SHP77 (cell line): ENCODE results near the gene CNIH2.
"Not testable (repeated sequence)": the region's sequence is repeated elsewhere in the genome, so short reads cannot be mapped to it uniquely, and the experiment has no call there.

Source experiments
- DNase-seq, 2 experiments: peaks; one replicate each; lab custom pipeline; 2025; lab: John Stamatoyannopoulos, UW

Gene CNIH2

DNA sequence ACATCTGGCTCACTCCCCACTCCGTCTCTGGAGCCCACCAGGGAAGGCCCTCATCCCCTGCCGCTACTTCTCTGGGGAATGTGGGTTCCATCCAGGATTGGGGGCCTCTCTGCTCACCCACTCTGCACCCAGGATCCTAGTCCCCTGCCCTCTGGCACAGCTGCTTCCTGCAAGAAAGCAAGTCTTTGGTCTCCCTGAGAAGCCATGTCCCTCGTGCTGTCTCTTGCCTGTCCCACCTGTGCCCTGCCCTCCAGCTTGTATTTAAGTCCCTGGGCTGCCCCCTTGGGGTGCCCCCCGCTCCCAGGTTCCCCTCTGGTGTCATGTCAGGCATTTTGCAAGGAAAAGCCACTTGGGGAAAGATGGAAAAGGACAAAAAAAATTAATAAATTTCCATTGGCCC, 911 bp upstream of the CNIH2 start:
- DNase-seq = not testable (repeated sequence)

GRCh38 chr11:66278363-66279091, 552 bp downstream of the CNIH2 start:
- no peak for DNase-seq

DNA sequence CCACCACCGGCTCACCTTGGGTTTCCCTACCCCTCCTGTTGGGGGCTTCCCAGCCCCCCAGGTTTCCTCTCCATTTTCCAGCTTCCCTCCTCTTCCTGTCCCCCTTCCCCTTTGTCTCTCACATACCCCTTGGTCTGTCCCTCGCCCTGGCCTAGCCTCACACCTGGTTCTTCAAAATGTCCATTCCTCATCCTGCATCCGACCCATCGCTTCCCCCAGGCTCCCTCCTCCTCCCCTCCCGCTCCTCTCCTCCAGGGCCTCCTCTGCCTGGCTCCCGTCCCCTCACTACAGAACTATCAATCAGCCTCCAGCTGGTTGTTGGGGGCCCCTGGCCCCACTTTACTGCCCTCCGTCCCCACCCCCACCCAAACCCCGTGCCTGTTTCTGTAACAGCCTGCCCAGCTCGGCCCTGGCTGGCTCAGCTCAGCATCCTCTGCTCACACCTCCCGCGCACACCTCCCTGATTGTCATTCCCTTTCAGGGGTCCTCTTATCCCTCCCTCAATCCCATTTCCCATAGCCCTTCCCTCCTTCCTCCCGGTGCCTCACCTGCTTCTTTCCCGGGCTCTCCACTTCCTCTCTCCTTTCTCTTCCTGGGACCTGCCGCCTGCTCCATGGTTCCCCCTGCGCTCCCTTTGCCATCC, 1.2 kb downstream of the CNIH2 start:
- no peak for DNase-seq

GRCh38 chr11:66280428-66280827, 2.5 kb downstream of the CNIH2 start:
- DNase-seq = no peak

- no peak for DNase-seq
Measured at GRCh38 chr11:66281001-66281400, 3.0 kb downstream of the CNIH2 start.

GRCh38 chr11:66281776-66282467, 3.9 kb downstream of the CNIH2 start:
- no peak for DNase-seq

DNA sequence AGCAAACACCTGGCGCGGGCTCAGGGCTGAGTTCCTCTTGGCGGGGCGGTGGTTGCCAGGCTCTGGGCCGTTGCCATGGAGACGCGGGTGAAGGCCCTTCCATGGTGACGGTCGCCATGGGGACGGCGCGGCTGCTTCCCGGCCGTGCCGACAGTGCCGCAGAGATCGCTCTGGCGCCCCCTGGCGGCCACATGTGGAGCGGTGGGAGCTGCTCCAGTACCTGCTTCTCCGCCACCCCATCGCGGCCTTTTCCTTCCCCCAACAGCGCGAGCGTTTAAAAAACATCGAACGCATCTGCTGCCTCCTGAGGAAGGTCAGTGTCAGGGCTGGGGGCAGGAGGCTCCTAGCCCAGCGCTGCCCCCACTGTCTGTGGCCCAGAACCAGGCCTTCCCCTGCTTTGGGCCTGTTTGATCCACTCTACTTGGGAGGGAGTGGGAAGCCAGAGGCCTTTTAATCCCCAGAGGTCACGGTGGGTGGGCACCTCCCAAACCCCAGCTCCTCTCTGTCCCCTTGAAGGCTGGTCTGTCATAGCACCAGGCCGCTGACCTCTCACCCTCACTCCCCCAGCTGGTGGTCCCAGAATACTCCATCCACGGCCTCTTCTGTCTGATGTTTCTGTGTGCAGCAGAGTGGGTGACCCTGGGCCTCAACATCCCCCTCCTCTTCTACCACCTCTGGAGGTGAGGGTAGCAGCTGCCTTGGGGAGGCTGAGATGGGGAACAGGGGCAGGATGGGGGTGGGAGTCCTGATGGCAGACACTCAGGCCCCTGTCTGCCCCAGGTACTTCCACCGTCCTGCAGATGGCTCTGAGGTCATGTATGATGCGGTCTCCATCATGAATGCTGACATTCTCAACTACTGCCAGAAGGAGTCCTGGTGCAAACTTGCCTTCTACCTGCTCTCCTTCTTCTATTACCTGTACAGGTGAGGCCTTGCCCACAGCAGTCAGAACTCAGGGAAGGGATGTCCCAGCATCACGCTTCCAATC, 4.8 kb downstream of the CNIH2 start:
- DNase-seq = peak; percentile 99

- no peak for DNase-seq
Measured at GRCh38 chr11:66283461-66284105, 5.6 kb downstream of the CNIH2 start.

- no peak for DNase-seq
Measured at GRCh38 chr11:66284526-66285078, 6.6 kb downstream of the CNIH2 start.

DNA sequence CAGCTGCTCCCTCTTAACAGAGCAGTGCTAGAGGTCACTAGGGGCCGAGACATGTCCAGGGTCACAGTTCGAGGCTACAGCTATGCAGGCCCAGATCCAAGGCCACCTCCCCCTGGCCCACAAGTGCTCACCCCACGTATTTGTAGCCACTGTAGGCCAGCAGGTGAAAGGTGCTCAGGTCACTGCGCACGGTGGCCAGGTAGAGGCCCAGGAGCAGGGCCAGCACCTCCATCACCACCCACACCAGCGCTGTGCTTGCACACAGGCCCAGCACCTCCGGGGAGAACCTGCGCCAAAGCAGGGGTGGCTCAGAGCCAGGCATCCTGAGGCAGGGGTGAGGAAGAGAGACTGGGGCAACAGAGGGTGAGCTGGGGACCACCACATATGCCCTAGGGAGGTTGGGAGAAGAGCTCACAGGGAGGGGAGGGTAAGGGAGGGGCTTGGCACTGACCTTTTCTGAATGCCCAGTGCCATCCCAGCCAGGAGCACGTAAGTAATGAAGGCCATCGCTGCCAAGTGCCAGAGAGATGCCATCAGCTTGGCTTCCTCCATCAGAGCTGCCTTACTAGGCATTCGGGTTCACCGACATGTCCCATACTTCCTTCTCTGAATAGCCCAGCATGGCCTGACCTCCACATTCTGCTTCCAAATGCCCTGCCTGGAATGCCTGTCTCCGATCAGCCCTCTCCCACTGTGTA, 7.4 kb downstream of the CNIH2 start:
- no peak for DNase-seq

- no peak for DNase-seq
Measured at GRCh38 chr11:66286699-66287098, 8.7 kb downstream of the CNIH2 start.

DNA sequence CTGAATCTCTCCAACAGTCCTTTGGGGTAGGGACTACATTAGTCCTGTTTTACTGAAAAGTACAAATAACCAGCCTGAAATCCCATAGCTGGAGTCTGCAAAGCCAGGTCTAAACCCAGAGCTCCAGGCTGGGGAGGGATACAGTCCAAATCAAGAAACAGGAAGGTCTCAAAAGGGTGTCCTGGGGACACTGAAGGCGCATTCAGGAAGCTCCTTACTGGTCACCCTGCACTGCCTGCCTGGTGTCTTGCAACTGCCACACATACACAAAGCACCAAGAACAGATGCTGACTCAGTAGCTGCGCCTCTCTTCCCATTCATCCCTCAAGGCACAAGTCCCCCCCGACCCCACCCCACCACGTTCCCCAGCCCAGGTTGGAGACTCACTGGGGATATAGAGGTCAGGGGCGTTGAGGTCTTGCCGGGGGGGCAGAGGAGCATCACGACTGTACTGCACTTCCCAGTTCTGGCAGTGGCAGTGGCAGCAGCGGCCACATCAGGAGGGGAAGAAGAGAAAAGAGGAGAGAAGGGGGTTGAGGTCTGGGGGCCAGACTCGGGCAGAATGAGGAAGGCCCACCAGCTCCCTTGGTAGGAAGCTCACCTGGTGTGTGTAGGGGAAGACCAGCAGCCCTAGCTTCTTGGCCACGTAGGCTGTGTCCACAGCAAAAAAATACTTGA, 9.4 kb downstream of the CNIH2 start:
- no peak for DNase-seq

- no peak for DNase-seq
Measured at GRCh38 chr11:66287889-66288670, 10.1 kb downstream of the CNIH2 start.

GRCh38 chr11:66288671-66289547, 10.9 kb downstream of the CNIH2 start, which contains the start of gene YIF1A:
TSS of gene YIF1A (minus strand) at chr11:66289143. CDS start at chr11:66288985, 158 bp downstream.
- peak; percentile 100 for DNase-seq

DNA sequence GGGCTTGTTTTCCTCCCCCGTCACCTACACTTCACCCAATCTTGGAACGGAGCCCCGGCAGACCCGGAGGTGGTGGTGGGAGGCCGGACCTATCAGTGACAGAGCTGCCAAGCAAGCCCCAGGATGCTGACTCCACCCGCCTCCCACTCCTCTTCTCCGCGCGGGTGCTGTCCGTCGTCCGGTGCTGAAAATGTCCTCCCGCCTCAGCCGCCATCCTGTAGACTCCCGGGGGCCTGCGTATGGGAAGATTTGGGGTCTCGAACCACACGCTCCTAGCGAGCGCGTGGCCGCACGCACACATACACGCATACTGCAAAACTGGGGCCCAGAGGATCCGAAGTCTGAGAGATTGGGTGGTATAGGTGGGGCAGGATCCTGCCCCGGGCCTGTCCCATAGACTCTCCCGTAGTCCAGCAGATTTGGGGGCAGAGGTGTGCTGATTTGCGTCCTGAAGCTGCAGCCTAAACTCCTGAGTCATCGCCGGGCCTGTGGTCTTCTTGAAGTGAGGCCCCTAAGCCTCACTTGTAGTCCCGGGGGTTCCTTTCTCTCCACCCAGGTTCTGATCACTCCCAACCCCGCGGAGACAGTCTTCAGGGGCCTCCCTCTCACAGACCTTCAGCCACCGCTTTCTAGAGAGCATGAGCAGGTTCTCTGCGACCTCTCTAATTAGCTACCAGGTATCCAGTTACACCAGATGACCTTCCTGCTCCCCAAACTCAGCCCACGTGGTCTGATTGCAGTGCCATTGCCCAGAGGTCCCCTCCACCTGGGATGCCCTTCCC, 11.8 kb downstream of the CNIH2 start:
- peak; percentile 74 to 79 for DNase-seq

DNA sequence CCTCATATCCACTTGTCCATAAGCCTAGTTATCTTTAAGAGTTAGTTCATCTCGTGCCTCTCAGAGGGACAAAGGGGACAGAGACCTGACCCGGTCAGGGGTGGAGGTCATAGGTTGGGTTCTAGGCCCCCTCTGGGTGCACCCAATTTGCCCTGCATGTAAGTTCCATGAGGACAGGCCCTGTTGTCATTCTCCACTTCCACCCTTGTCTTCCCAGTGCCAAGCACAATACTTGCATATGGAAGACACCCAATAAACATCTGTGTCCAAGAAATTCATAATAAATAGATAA, 12.3 kb downstream of the CNIH2 start:
- no peak for DNase-seq

DNA sequence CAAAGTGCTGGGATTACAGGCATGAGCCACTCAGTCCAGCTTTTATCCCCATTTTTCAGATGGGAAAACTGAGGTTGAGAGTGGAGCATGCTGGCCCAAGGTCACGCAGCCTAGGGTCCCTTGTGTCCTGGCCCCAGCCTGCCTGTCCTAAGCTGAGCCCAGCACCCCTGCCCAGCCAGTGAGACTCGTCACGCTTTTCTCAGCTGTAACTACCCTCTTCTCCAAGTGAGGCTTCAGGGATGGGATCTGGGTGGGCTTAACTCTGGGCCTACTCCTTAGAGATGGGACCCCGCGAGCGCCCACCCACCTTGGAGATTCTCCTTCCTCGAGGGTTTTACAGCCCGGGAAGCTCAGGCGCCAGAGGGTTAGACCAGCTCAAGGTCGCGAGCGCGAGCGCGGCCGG, 13.3 kb downstream of the CNIH2 start:
- DNase-seq = no peak
